Esophagus squamous epithelium (tissue), 4 donors: ENCODE data around the gene TESK2.

ENCODE experiments used
- CTCF ChIP-seq, 6 experiments: fragments of 450-650 bp in 4 of 6; fragments of 200-600 bp in 2 of 6; sonication (generic) in 2 of 6; IDR thresholded peaks; one replicate each; pipeline ENCODE4 v1.5.1; 2016 to 2019; ENCODE audit warnings: antibody characterized with exemption in 6 of 6, mild to moderate bottlenecking in 4 of 6, moderate library complexity in 4 of 6
- POLR2A ChIP-seq, 4 donors: fragments of 450-650 bp; IDR thresholded peaks; one replicate each; pipeline ENCODE4 v1.6.1; 2017; ENCODE audit warnings: antibody characterized with exemption in 4 of 4, mild to moderate bottlenecking in 4 of 4, moderate library complexity in 3 of 4

DNA sequence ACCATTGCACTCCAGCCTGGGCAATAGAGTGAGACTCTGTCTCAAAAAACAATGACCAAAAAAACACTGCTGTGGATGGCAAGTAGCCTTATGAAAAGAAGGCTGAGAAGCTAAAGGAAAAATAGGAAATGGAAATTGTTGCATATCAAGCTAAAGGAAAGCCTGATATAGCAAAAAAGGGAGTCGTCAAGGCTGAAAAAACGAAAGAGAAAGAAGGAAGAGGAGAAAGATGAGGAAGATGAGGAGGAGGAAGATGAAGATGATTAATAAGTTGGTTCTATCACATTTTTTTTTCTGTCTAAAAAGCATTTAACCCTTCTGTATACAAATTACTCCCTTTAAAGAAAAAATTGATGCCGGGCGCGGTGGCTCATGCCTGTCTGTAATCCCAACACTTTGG is 40.9 kb upstream of the TESK2 start:
- TF ChIP-seq CTCF (IDR thresholded peaks at IDR 0.05): no peak
- no peak for TF ChIP-seq POLR2A (IDR thresholded peaks at IDR 0.05)
